ENCODE results near the gene ZNF397.

The ZNF397 gene

GRCh38 chr18:35267809-35268208, 27.0 kb downstream of the ZNF397 start:
- no peak overlapping the region for H3K27ac ChIP-seq
- TF ChIP-seq, protein P1, sequence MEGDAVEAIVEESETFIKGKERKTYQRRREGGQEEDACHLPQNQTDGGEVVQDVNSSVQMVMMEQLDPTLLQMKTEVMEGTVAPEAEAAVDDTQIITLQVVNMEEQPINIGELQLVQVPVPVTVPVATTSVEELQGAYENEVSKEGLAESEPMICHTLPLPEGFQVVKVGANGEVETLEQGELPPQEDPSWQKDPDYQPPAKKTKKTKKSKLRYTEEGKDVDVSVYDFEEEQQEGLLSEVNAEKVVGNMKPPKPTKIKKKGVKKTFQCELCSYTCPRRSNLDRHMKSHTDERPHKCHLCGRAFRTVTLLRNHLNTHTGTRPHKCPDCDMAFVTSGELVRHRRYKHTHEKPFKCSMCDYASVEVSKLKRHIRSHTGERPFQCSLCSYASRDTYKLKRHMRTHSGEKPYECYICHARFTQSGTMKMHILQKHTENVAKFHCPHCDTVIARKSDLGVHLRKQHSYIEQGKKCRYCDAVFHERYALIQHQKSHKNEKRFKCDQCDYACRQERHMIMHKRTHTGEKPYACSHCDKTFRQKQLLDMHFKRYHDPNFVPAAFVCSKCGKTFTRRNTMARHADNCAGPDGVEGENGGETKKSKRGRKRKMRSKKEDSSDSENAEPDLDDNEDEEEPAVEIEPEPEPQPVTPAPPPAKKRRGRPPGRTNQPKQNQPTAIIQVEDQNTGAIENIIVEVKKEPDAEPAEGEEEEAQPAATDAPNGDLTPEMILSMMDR (conservative IDR thresholded peaks at IDR 0.05): no peak
- TF ChIP-seq ZFX (IDR thresholded peaks at IDR 0.05): no peak

DNA sequence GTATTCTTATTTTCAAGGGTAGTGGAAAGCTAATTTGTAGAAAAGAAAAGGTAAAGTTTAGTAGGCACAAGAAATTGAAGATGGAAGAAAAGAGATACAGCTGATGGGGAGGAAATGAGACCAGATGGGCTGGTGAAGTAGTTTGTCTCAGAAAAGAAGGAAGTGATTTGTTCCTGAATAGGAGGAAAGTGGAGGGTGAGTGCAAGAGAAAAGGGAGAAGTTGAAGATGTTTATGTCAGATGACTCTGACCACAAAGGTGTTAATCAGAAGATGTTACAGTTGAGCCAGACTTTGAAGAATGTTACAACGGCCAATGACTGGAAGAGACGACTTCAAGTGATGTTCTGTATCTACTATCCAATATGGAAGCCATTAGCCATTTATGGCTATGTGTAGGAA, 28.0 kb downstream of the ZNF397 start:
- no peak for TF ChIP-seq ZFX (IDR thresholded peaks at IDR 0.05)
- TF ChIP-seq, protein P1 (conservative IDR thresholded peaks at IDR 0.05): no peak

GRCh38 chr18:35271656-35272055, 30.8 kb downstream of the ZNF397 start:
- no peak for TF ChIP-seq ZFX (IDR thresholded peaks at IDR 0.05)
- TF ChIP-seq, protein P1 (conservative IDR thresholded peaks at IDR 0.05): no peak
- H3K27ac ChIP-seq: no peak overlapping the region

More for the DNA sequence above, 28.0 kb downstream of the ZNF397 start:
- H3K27ac ChIP-seq: no peak overlapping the region

GRCh38 chr18:35276267-35276666, 35.4 kb downstream of the ZNF397 start:
- H3K27ac ChIP-seq: no peak overlapping the region
- no peak for TF ChIP-seq ZFX (IDR thresholded peaks at IDR 0.05)
- TF ChIP-seq, protein P1 (conservative IDR thresholded peaks at IDR 0.05): no peak

DNA sequence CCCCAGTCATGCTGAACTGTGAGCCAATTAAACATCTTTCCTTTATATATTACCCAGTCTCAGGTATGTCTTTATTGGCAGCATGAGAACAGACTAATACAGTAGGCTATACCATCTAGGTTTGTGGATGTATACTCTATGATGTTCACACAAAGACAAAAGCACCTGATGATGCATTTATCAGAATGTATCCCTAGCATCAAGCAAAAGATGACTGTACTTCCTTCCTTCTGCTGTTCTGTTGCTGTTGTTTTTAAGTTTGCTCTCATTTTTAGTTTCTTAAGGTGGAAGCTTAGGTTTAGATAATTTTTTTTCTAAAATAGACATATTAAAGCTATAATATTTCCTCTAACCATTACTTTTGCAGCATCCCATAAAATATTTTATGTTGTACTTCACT, 36.8 kb downstream of the ZNF397 start:
- H3K27ac ChIP-seq: no peak overlapping the region
- TF ChIP-seq, protein P1 (conservative IDR thresholded peaks at IDR 0.05): no peak
- TF ChIP-seq ZFX (IDR thresholded peaks at IDR 0.05): no peak

DNA sequence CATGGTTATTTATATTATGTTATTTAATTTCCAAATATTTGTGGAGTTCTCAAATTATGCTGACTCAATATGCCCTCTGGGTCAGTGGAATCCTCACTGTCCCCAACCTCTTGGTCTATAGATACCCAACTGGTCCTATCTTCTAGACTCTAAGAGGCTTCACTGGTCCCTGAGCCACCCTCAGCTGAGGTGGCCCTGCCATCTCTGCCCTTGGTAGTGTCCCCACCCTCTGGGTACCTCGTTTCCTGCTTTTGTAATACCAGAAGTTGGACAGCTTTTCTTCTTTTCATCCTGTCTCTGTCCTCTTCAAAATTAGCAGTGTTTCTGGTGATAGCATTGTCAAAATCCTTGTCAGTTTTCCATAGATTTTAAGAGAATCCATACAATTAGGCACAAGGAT, 37.3 kb downstream of the ZNF397 start:
- H3K27ac ChIP-seq: no peak overlapping the region
- TF ChIP-seq ZFX (IDR thresholded peaks at IDR 0.05): no peak
- TF ChIP-seq, protein P1 (conservative IDR thresholded peaks at IDR 0.05): no peak

DNA sequence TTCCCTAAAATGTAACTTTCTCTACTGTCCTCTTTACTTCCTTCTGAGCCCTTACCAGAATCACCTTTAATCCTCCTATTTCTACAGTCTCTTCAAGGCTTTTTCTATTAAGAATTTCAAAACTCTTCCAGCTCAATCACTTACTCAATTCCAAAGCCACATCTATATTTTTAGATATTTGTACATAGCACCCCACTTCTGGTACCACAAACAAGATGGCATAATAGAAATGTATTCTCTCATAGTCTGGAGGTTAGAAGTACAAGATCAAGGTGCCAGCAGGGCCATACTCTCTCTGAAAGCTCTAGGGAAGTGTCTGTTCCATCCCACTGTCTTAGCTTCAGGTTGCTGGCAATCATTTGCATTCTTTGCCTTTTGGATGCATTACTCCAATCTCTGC, 38.1 kb downstream of the ZNF397 start:
- no peak for TF ChIP-seq ZFX (IDR thresholded peaks at IDR 0.05)
- TF ChIP-seq, protein P1 (conservative IDR thresholded peaks at IDR 0.05): no peak

More for the DNA sequence above, 38.1 kb downstream of the ZNF397 start:
- no peak overlapping the region for H3K27ac ChIP-seq

All from C4-2B (cell line).